A549 (cell line): ENCODE data around the gene RIN1. TPM values are rescaled to one million over a fixed set of nuclear protein-coding genes. Genes with fewer than 3 reads are reported as not detected.

Experiments used
- ATAC-seq, 2 experiments: fragments of 200-7000 bp in 1 of 2; fragments of >200 bp in 1 of 2; cut with Nextera tagmentation in 1 of 2; cut with Tn5 transposase in 1 of 2; 3 replicates each; pipeline versions ENCODE4 v1.8.0 to v1.9.1; 2018 to 2020; ENCODE audit warnings: mild to moderate bottlenecking in 1 of 2, moderate library complexity in 1 of 2
- CTCF ChIA-PET: fragments of 300-600 bp; sonication (Branson Sonifier 250); formaldehyde crosslinking; extraction: SDS; loops from one replicate; lab custom pipeline; 2021; ENCODE audit warnings: antibody characterized with exemption, inconsistent platforms; lab: Yijun Ruan, JAX
- POLR2A ChIA-PET: fragments of 350-600 bp; formaldehyde crosslinking; extraction: SDS; loops from one replicate; lab custom pipeline; 2021; ENCODE audit warnings: antibody characterized with exemption, inconsistent platforms; lab: Yijun Ruan, JAX
- DNase-seq, 2 experiments: peaks; one replicate each; pipeline versions ENCODE4 v3.0.0 to v3.0.0-alpha.2; 2011 to 2016; ENCODE audit warnings: low read depth in 1 of 2, low spot score in 1 of 2
- FAIRE-seq: peaks from 2 replicates; lab custom pipeline; 2011; peaks lifted over from hg19 to GRCh38; lab: Jason Lieb, UNC
- H3K27ac ChIP-seq, 2 experiments: fragments of >200 bp; sonication (Bioruptor Twin); formaldehyde crosslinking; 3 replicates each; pipeline ENCODE4 v1.5.1; 2016 to 2017
- H3K4me1 ChIP-seq: fragments of >200 bp; sonication (Bioruptor Twin); formaldehyde crosslinking; 3 replicates; pipeline ENCODE4 v1.6.1; 2016
- H3K4me2 ChIP-seq: fragments of >200 bp; sonication (Bioruptor Twin); formaldehyde crosslinking; 3 replicates; pipeline ENCODE4 v1.6.1; 2016
- H3K4me3 ChIP-seq: fragments of >200 bp; sonication (Bioruptor Twin); formaldehyde crosslinking; 3 replicates; pipeline ENCODE4 v1.5.1; 2016
- H3K9me3 ChIP-seq: fragments of >200 bp; sonication (Bioruptor Twin); formaldehyde crosslinking; 3 replicates; pipeline ENCODE4 v1.6.1; 2016
- BHLHE40 ChIP-seq: IDR thresholded peaks from 2 replicates; pipeline ENCODE4 v1.6.1; 2012; ENCODE audit warnings: low read depth, low read length, inconsistent platforms
- CBX2 ChIP-seq: fragments of 200-600 bp; sonication (generic); IDR thresholded peaks from 2 replicates; pipeline ENCODE4 v1.6.1; 2016; ENCODE audit warnings: low read depth, mild to moderate bottlenecking, borderline replicate concordance
- CHD4 ChIP-seq: fragments of 200-600 bp; sonication (generic); IDR thresholded peaks from 2 replicates; pipeline ENCODE4 v1.6.1; 2016; ENCODE audit warnings: antibody characterized with exemption, mild to moderate bottlenecking, borderline replicate concordance
- E2F6 ChIP-seq: IDR thresholded peaks from 2 replicates; pipeline ENCODE4 v1.6.1; 2012; ENCODE audit warnings: low read depth, borderline replicate concordance
- EHF ChIP-seq: fragments of 250-450 bp; sonication (Bioruptor Pico); IDR thresholded peaks from 2 replicates; pipeline ENCODE4 v1.5.0; 2020; ENCODE audit warnings: mild to moderate bottlenecking
- EHMT2 ChIP-seq: fragments of 200-600 bp; sonication (generic); IDR thresholded peaks from 2 replicates; pipeline ENCODE4 v1.6.1; 2016; ENCODE audit warnings: antibody characterized with exemption, low read depth, mild to moderate bottlenecking, moderate library complexity
- GATA3 ChIP-seq: IDR thresholded peaks from 2 replicates; pipeline ENCODE4 v1.6.1; 2012; ENCODE audit warnings: borderline replicate concordance
- HDAC2 ChIP-seq: fragments of 200-600 bp; sonication (generic); IDR thresholded peaks from 2 replicates; pipeline ENCODE4 v1.6.1; 2016
- JUN ChIP-seq, 2 experiments: fragments of >200 bp; sonication (Bioruptor Twin); formaldehyde crosslinking; IDR thresholded peaks; 2 replicates in 1 of 2; 3 replicates in 1 of 2; pipeline ENCODE4 v1.6.1; 2016 to 2017
- JUNB ChIP-seq: fragments of >200 bp; sonication (Bioruptor Twin); formaldehyde crosslinking; IDR thresholded peaks from 2 replicates; pipeline ENCODE4 v1.6.1; 2016
- MAFK ChIP-seq: fragments of 450-650 bp; IDR thresholded peaks from 2 replicates; pipeline ENCODE4 v1.6.1; 2014; ENCODE audit not compliant: partially characterized antibody
- NFE2L2 ChIP-seq: fragments of 150-350 bp; conservative IDR thresholded peaks from 2 replicates; pipeline ENCODE4 v1.6.1; 2014; ENCODE audit warnings: low read length
- NR3C1 ChIP-seq: fragments of >200 bp; sonication (Bioruptor Twin); formaldehyde crosslinking; IDR thresholded peaks from 3 replicates; pipeline ENCODE4 v1.6.1; 2017
- RCOR1 ChIP-seq: fragments of 150-350 bp; IDR thresholded peaks from 2 replicates; pipeline ENCODE4 v1.6.1; 2014; ENCODE audit warnings: antibody characterized with exemption, low read length, low read depth
- ZC3H11A ChIP-seq: fragments of 450-650 bp; IDR thresholded peaks from 2 replicates; pipeline ENCODE4 v1.6.1; 2014; ENCODE audit warnings: antibody characterized with exemption, mild to moderate bottlenecking
- WGBS: methylation state at CpG from one replicate; pipeline ENCODE4 v1.1.6; 2017; ENCODE audit errors: missing lambda C conversion rate; 5-methylcytosine and 5-hydroxymethylcytosine counted together
- polyA plus RNA-seq, 4 experiments: library from polyadenylated mRNA; depleted of rRNA in 3 of 4; stranded (reverse); fragments of >200 nt; fragmentation: RNase III in 1 of 4; extraction: RNeasy Plus Mini Kit Qiagen cat#74134 plus additional on column Dnase treatment in 1 of 4; gene quantifications; 2 replicates in 3 of 4; 3 replicates in 1 of 4; pipeline ENCODE4 v1.2.3, GENCODE V29; 2011 to 2017
- TF ChIP-seq, protein P1 (sequence below): IDR thresholded peaks from 2 replicates; pipeline ENCODE4 v1.6.1; 2012
- TF ChIP-seq, protein P2 (sequence below): IDR thresholded peaks from 2 replicates; pipeline ENCODE4 v1.6.1; 2012
- TF ChIP-seq, protein P3 (sequence below): fragments of >200 bp; sonication (Bioruptor Twin); formaldehyde crosslinking; IDR thresholded peaks from 2 replicates; pipeline ENCODE4 v1.6.1; 2016

The RIN1 gene
- polyA plus RNA-seq, 2 of the 4 experiments (the other 2 are of a cell fraction) = 2.0 to 9.3 TPM

GRCh38 chr11:66324664-66325063 lies 11.6 kb downstream of the RIN1 start:
- ChIA-PET CTCF (interaction anchor here (0.9 to 2.1 kb wide), 5 partner anchors 11 to 42 kb away, joined by 3 to 22 read pairs (median 5); partner anchors contain the start of gene RIN1), POLR2A (interaction anchor here (1.0 kb wide), 1 partner anchor 12 kb away, joined by 6 read pairs; no protein-coding TSS in a partner anchor)
- Histone ChIP-seq H3K9me3 (no peaks in the 10 kb centered on the region), H3K4me3 (no peak overlapping the region), H3K4me1 (peaks cover 37% of the 10 kb centered on the region), H3K4me2 (no peak overlapping the region; the same call in 2 of the 3 replicates), H3K27ac (peak overlapping the region in 1 of 2 experiments; percentile 88; a peak in 2 of 6 replicates)
- FAIRE-seq = no peak
- DNase-seq = no peak
- TF ChIP-seq, protein P1, sequence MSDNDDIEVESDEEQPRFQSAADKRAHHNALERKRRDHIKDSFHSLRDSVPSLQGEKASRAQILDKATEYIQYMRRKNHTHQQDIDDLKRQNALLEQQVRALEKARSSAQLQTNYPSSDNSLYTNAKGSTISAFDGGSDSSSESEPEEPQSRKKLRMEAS = 0 out of 2 replicates have a peak, but pooled peaks have one; percentile 17
- TF ChIP-seq NR3C1 (no peak), MAFK (peak; percentile 50), EHF (CRISPR knock-in tag) (no peak), RCOR1 (no peak), CHD4 (no peak), JUN (IDR thresholded peaks at IDR 0.05) (no peak), E2F6 (no peak)
- TF ChIP-seq, protein P2, sequence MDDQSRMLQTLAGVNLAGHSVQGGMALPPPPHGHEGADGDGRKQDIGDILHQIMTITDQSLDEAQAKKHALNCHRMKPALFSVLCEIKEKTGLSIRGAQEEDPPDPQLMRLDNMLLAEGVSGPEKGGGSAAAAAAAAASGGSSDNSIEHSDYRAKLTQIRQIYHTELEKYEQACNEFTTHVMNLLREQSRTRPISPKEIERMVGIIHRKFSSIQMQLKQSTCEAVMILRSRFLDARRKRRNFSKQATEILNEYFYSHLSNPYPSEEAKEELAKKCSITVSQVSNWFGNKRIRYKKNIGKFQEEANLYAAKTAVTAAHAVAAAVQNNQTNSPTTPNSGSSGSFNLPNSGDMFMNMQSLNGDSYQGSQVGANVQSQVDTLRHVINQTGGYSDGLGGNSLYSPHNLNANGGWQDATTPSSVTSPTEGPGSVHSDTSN = no peak
- WGBS = 40% methylated on average over 10 of the region's 10 CpGs
- ATAC-seq = no peak

- CTCF ChIA-PET = interaction anchor here (1.7 to 2.1 kb wide), 2 partner anchors 13 to 41 kb away, joined by 6 to 22 read pairs; no protein-coding TSS in a partner anchor
- no peak for TF ChIP-seq CBX2
- no peak for TF ChIP-seq JUNB
- TF ChIP-seq BHLHE40 = no peak
- TF ChIP-seq GATA3 = no peak
These were observed 12.6 kb downstream of the RIN1 start for GRCh38 chr11:66323684-66324083.

DNA sequence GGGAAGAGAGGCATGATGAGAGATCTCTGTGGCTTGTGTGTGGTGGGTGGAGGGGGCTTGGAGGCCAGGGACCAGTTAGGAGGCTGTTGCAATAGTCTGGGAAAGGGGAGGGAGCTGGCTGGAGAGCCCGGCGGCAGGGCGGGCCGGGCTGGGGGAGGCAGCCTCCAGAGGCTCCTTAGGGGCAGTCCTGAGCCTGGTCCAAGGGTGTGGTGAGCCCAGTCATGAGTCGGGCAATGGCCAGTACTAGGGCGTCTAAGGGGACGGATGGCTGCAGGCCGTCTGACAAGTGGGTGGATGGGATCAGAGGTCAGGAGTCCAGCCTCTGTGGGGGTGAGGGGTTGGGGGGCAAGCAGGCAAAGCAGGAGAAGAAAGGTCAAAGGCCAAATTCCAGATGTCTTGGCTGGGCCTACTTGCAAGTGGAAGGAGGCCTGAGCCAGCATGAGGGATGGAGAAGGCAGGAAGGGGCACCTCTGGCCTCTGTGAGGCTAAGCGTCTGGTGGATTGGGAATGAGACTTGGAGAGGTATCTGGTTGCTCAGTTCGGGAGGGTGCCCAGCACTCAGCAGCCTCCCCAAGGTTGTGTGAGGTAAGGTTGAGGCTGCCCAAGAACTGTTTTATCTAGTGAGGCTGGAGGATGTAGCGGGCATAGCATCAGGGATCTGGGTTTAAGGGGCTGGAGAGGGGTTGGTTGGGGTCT lies 13.4 kb downstream of the RIN1 start:
- peaks cover 40% of the 10 kb centered on the region for H3K4me1 ChIP-seq
- no peak for TF ChIP-seq NFE2L2
- TF ChIP-seq HDAC2 = no peak
- TF ChIP-seq ZC3H11A = no peak
- TF ChIP-seq, protein P3, sequence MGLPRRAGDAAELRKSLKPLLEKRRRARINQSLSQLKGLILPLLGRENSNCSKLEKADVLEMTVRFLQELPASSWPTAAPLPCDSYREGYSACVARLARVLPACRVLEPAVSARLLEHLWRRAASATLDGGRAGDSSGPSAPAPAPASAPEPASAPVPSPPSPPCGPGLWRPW = no peak
- no peak for TF ChIP-seq EHMT2
- TF ChIP-seq, all 56 proteins: peak for 0
- ATAC-seq (no peak), FAIRE-seq (no peak), DNase-seq (no peak)
- no peak overlapping the region for H3K4me2 ChIP-seq
- H3K9me3 ChIP-seq = no peaks in the 10 kb centered on the region
- H3K4me3 ChIP-seq = no peak overlapping the region
- 89% methylated on average over 8 of the region's 11 CpGs for WGBS
- POLR2A ChIA-PET = no interaction called here
- H3K27ac ChIP-seq = no peak overlapping the region
- CTCF ChIA-PET = interaction anchor here (1.4 to 2.0 kb wide), 3 partner anchors 10 to 66 kb away, joined by 4 to 12 read pairs (median 6); no protein-coding TSS in a partner anchor

More at GRCh38 chr11:66323684-66324083, 12.6 kb downstream of the RIN1 start:
- POLR2A ChIA-PET = no interaction called here
- WGBS = 94% methylated on average over 1 of the region's 1 CpG
- Histone ChIP-seq H3K4me2 (no peak overlapping the region), H3K4me3 (no peak overlapping the region), H3K9me3 (no peaks in the 10 kb centered on the region), H3K27ac (no peak overlapping the region), H3K4me1 (peaks cover 38% of the 10 kb centered on the region)
- FAIRE-seq = no peak
- DNase-seq = no peak
- ATAC-seq = no peak
